Amniotic epithelial cell (primary cell): ENCODE measurements around the gene KLK11.

Experiments
- DNase-seq: peaks from one replicate; pipeline ENCODE4 v3.0.0-alpha.2; 2010; ENCODE audit warnings: low read depth

KLK11 gene, protein sequence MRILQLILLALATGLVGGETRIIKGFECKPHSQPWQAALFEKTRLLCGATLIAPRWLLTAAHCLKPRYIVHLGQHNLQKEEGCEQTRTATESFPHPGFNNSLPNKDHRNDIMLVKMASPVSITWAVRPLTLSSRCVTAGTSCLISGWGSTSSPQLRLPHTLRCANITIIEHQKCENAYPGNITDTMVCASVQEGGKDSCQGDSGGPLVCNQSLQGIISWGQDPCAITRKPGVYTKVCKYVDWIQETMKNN

DNA sequence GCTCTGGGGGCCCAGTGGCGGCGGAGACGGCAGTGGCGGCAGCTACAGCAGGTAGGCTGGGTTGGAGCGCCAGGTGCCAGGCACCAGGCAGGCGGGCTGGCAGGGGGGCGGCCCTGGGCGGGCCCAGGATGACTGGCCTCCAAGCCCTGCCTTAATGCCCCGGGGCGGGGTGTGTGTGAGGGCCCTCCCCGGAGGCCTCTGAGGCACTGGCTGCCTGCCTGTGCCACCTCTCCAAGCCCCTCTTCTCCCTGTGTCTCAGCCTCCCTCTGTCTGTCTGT is at the start of gene KLK11:
TSS of gene KLK11 (minus strand) at position 63 of the 278 bp plus-strand sequence. CDS start 985 bp downstream, outside the sequence.
- DNase-seq: no peak

DNA sequence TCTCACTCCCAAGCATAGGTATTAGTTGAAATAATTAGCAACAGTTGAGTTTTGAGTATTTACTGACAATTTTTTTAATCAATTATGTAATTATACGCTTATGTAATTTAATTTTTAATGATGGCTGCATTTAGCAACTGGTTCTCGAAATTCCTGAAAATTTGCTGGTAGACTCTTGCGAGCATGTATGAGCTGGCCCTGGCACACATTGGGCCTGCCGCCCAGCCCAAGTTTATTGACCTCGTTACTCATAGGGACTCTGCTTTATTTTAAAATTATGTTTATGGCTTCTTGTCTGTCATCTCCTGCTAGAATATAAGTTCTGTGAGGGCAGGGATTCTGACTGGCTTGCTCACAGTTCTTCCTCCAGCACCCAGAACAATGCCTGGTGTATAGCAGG is 49.6 kb upstream of the KLK11 start:
- no peak for DNase-seq

DNA sequence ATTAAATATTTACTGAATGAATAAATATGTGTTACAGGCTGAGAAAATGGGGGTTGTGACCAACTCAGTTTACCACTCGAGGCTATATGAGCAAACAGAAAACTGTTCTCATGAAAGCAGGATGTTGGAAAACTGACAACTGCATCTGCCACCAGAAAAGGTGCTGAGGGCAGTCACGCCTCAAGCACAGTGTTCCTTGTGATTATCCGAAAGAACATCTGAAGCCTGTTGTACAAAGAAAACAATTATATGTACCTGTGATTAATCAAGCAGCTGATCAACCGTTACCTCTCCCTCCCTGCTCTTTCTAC is 44.6 kb upstream of the KLK11 start:
- DNase-seq: no peak

DNA sequence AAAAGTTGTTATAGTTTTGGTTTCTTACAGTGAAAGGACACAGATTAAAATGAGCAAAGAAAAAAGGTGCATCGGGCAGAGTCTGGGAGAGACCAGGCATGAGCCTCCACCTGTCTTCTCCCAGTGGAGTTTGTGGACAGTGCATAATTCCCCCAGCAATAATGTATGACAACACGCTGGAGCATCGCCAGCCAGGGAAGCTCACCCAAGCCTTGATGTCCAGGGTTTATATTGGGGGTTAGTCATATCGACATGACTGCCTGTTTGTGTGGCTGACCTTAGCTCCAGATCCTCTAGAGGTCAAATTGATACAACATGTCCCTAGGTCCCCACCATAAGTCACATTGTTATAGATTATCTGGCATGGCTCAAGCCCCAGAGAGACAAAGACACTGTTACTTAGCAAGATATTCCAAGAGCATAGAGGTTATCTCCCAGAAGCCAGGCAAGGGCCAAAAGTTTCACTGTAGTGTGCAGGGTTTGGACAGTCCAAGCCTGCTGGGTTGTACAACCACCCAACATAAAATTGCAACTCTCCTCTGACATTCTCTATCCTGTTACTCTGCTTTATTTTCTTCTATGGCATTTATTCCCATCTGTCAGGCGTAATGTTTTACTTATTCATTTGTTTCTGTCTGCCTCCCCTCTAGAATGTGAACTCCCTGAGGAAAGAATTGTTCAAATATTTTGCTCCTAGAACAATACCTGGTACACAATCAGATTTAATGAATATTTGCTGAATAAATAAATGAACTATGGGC is 44.1 kb upstream of the KLK11 start:
- DNase-seq: no peak

DNA sequence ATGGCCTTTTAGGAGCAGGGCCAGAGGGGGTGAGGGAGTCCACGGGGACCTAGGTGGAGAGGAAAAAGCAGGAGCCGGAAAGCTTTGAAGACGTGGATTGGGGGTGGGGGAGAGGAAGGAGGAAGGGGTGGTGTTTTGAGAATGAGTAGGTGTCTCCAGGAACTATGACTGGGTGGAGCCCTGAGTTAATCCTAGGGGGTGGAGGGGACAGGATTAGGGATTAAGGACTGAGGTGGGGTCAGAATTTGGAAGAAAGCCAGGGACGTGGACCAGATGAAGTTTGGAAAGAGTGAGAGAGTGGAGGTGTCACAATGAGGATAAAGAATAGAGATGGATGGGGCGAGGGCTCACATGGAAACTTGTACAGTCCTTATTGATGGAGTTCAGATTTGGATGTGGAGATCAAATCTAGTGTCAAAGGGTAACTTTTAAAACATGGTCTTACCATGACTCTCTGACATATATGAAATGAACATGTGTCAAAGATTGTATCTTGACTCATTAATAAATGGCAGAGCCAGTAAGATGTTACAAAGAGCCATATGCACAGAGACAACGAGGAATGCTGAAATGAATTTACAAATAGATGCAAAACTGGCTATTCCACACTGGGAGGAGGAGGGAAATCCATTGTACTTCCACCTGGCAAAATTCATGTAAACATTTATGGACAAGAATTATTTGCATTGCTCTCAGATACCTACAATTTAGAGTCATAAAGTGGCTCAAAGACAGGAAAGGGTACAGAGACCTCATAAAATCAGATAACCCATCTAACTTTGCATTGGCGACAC is 40.2 kb upstream of the KLK11 start:
- no peak for DNase-seq

DNA sequence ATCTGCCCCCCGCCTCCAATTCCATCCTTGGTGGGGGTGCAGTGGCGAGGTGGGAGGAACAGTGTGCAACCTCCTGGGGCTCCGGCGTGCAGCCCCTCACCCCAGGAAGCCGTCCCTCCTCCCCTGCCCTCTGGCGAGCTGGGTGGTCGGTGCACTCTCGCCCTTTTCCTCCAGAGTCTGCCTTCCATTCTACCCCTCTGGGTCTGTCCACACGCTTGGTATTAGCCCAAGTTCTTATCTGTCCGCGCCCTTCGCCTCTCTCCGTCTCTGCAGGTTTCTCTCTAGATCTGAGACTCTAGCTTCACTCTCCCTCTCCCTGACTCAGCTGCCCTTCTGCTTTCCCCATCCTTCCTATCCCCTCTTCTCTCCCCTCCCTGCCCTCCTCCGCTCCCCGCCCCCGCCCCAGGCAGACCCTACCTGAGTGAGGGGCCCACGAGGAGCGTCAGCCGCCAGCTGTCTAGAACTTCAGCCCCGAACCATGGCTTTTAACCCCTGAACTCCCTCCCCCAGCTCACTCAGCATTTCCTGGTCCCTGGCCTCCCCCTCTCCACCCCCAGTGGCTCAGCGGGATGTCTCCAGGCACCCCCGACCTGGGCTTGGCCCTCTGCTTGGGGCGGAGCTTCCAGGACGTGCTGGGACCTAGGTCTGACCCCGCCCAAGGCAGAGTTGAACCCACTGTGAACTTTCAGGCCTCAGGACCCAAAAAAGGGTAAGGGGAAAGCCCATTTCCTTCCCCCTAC is 39.0 kb upstream of the KLK11 start:
- DNase-seq: no peak

DNA sequence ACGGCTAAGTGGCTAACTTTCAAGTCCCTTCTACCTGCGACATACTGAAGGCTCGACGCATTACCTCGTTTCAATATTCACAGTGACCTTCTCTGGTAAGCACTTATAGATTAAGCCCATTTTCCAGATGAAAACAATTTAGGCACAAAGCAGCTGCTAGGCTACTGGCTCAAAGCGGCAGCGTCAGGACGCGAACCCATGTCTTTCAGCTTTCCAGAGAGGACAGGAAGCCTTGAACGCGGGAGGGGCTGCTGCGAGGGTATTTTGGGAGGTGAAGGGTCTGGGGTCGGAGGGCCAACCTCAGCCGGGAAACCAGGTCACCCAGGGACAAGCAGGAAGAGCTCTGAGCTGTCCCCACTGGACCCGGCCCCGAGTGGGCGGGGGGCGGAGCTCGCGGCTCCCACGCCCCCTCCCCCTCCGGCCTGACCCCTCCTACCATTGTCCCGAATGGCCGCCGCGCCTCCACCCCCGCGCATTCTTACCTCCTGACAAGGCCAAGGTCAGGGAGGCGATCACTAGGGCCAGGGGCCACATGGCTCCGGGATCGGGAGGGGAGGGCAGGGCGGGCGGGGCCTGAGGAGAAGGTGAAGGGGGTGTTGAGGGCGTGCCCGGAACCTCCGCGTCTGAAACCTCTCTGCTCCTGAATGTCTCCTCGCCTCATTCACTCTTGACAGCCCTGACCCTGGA is 38.3 kb upstream of the KLK11 start, which contains the start of gene KLK13:
TSS of gene KLK13 (minus strand) at position 559 of the 687 bp plus-strand sequence. CDS start at position 534, 25 bp downstream.
- DNase-seq: peak; percentile 2

DNA sequence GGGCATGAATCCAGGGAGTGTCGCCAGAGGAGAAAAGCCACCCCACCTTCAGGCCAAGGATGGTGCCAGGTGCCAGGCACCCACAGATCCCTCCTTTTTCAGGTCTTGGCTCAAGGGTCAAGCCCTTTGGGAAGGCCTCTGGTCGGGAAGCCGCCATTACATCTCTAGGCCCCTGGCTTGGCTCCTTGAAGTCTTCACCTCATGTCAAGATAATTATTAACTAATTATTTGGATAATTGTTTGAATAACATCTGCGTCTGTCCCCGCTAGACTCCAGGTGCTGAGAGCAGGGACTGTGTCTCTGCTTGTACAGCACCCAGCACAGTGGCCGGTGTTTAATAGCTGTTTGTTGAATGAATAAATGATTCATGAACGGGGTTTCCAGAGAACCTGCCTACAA is 37.2 kb upstream of the KLK11 start:
- DNase-seq: no peak

DNA sequence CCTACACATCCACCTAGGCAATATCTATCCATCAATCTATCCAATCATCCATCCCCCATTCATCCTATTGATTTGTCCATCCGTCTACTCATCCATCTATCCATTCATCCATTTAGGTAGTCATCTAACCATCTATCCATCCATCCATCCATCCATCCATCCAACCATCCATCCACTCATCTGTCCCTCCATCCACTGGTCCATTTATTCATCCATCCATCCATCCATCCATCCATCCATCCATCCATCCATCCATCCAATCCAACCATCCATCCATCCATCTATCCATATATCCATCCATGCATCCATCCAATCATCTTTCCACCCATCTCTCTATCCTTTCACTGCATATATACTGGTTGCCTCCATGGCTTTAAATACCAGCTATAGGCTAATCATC is 34.6 kb upstream of the KLK11 start:
- no peak for DNase-seq

DNA sequence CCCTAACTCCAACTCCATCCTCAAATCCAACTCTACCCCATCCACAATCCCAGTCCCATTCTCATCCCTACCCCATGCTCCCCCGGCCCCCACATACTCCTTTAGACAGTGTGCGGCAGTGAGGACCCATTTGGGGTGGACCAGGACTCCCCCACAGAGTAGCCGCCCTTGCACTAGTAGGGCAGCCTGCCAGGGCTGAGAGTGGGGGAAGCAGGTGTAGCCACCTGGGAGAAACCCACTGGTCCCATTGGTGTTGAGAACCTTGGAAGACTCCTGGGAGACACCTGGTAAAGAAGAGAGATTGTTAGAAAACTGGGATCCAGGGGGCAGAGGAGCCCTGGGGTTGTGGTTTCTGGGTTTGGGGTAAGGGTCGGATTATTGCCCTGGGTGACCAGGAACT is 33.9 kb upstream of the KLK11 start:
- DNase-seq: no peak

DNA sequence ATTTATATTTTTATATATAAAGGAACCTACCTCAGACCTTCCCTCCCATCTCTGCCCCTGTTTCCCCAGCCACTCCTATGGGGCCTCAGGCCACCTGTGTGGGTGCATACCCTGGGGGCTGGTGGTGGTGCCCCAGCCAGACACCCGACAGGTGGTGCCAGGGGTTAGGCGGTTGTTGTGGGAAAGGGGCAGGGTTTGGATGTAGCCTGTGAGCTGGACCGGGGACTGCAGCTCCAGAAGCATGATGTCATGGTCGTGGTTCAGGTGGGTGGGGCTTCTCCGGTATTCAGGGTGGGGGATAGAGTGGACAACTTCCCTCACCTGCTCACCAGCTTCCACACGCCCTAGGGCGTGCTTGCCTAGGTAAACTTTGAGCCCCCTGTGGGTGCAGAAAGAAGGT is 33.3 kb upstream of the KLK11 start:
- no peak for DNase-seq

DNA sequence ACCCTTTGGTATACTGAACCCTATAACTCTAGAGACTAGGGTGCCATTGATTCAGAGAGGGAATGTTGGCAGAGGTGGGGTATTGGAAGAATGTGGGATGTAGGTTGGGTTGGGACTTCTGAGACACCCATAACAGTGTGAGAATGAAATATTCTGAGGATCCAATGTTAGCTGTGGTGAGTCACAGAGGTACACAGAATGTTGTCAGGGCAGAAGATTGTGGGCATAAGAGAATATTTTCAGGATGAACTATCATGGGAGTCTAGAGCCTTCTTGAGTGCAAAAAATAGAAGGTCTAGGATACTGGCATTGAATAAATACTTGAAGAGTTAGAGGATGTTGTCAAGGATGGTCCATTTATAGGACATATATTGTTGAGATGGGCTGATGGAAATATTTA is 29.4 kb upstream of the KLK11 start:
- no peak for DNase-seq

DNA sequence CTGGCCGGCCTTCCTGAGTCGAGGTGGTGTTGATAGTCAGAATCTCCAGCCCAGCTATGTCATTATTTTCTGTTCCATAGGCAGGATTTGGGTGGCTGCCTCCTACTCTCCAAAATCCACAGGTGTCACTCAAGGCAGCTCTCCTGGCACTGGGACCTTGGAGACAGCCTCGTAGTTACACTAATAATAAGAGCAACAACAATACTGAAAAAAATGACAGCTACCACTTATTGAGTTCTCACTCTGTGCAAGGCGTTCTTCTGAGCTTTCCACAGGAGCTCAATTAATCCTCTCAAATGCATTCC is 20.6 kb upstream of the KLK11 start:
- no peak for DNase-seq

DNA sequence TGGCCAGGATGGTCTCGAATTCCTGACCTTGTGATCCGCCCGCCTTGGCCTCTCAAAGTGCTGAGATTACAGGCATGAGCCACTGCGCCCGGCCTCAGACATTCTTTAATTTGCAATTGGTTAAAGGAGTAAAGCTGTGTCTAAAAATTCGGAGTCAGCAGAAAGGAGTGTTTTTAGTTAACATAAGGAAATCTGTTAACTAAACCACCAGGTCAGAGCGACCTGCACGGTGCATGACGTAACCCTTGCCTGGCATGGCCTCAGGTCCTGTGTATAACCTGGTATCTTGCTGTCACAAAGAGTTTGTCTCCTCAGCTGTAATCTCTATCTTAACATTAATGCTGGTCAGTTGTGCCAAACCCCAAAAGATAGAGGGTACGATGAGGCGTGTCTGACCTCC is 17.9 kb upstream of the KLK11 start:
- DNase-seq: no peak

DNA sequence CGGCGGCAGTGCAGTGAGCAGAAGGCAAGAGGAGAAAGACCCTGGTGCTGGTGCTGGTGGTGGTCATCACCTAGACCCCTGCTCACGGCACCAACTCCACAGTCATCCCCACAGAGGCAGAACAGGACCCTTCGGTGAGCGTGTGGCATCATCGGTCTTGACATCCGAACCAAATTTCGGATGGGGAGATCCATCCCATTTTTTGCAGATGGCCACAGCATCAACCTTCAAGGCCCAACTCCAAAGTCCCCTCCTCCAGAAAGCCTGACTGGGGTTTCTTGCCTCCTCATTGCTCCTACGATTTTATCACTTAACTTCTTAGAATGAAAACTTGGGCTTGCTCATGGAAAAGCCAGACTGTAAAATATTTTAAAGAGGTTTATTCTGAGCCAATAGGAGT is 17.1 kb upstream of the KLK11 start:
- no peak for DNase-seq

DNA sequence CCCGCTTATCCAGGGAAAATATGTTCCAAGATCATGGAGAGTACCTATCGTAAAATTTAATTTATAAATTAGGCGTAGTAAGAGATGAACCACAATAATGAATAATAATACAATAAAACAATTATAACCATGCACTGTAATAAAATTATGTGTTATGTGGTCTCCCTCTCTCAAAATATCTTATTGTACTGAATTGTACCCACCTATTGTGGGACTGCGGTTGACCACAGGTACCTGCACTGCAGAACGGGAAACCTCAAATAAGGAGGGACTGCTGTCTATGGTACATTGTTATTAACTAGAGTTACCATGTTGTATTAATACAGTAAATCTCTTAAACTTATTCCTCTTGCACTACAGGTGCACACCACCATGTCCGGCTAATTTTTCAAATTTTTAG is 13.7 kb upstream of the KLK11 start:
- DNase-seq: no peak

DNA sequence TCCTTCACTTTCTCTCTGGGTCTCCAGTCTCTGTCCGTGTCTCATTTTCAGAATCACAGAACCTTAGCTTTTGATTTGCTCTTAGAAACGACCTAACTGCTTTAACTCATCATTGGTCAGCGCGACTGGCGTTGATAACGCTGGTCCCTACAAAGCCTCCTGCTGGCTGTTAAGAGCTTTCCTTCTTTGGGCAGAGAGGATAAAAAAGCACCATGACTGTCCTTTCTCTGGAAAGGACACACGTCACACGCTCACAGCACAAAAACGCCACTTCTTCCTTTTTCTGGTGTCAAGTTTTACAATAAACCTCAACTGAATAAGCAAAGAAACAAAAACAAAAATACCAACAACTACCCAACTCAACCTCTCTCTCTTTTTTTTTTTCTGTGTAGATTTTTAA is 10.1 kb upstream of the KLK11 start:
- DNase-seq: no peak

DNA sequence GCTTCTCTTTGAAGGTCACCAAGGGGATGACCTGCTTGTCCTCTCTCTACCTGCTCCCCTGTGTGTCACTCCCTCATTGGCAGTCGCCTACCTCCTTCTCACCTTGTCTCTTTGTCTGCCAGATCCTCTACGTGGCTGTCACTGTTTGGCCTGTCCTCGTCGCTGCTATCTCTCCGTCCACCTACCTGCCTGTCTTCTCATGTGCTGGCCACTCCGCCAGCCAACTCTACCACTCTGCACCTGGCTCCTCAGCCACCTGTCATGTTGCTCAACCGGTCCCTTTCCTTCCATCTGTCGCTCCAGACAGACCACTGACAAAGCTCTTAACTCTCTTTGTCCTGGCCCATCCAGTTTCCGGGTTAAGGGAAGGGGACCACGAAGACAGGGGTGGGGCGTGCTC is 8.3 kb upstream of the KLK11 start, which contains the start of gene KLK12:
TSS of gene KLK12 (minus strand) at position 299 of the 400 bp plus-strand sequence. CDS start 381 bp downstream, outside the sequence.
- no peak for DNase-seq

DNA sequence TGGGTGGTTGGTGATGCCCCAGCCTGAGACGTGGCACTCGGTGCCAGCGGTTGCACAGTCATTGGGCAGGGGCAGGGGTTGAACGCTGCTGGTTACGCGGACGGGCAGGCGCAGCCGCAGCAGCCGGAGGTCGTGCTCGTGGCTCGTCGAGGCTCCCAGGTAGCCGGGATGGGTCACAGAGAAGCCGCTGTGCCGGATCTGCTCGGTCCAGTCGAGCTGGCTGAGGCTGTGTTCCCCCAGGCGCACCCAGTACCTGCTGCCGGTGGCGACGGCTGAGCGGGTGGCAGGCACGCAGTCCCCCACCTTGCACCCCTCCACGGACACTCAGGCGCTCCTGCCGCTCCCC is 5.4 kb upstream of the KLK11 start:
- no peak for DNase-seq

DNA sequence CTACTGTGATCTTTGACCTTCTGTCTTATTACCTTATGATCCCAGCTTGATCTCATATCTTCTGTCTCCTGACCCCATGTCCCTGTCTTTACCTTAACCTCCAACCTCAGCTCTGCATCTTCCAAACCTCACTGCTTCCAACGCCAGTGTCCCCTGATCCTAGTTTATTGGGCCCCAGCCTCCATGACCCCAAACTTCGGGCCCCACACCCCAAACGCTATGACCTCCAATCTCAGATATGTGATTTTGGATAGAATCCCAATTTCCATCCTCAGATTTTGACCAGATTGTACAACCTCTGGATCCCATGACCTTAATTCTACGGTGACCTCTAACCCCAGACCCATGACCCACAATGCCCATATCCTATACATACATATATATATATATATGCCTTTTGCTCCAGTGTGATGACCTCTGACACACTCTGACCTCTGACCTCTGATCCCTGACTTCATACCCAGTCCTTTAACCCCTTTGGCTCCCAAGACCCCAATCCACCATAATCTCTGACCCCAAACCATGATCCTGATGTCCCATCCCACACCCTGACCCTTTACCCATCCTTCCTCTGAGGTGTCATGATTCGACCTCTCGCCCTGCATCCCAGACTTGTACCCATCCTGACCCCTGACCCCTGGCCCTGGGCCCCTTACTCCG is 4.9 kb upstream of the KLK11 start:
- no peak for DNase-seq

DNA sequence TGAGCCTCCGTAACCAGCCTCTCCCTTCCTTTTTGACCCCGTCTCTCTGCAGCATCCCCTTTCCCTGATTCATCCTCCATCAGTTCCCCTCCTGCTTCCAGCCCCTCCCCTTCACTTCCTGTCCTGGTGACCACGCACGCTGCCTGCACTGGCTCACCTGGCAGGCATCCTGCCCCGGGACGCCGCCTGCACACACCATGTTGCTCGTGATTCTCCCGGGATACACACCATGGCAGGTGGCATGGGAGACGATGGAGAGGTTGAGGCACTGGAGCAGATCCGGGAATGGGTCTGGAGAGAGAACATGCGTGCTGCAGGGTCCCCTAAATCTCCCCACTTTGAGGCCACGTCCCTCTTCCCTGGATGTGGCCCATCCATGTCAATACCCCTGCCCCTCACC is 4.2 kb upstream of the KLK11 start:
- DNase-seq: no peak

DNA sequence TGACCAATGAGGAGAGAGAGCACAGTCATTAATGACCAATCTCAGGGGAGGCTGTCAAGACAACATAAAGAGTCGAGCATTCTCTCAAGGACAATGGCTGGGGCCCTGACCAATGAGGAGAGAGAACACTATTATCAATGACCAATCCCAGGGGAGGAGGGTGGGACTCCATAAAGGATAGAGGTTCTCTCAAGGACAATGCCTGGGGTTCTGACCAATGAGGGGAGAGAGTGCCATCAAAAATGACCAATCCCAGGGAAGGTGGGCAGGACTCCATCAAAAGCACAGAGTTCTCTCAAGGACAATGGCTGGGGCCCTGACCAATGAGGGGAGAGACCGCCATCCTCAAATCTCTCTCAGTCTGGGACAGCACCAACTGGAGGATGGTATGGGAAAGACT is 3.3 kb upstream of the KLK11 start:
- DNase-seq: no peak
